ENCODE results near the gene STMN1.

Gene STMN1

GRCh38 chr1:25927521-25928265, 21.5 kb upstream of the STMN1 start:
- DNase-seq (ENCODE audit: low read depth), result no peak
- no peak overlapping the region for H3K4me3 ChIP-seq (ENCODE audit: low read depth, low read length)
- TF ChIP-seq, protein P1, sequence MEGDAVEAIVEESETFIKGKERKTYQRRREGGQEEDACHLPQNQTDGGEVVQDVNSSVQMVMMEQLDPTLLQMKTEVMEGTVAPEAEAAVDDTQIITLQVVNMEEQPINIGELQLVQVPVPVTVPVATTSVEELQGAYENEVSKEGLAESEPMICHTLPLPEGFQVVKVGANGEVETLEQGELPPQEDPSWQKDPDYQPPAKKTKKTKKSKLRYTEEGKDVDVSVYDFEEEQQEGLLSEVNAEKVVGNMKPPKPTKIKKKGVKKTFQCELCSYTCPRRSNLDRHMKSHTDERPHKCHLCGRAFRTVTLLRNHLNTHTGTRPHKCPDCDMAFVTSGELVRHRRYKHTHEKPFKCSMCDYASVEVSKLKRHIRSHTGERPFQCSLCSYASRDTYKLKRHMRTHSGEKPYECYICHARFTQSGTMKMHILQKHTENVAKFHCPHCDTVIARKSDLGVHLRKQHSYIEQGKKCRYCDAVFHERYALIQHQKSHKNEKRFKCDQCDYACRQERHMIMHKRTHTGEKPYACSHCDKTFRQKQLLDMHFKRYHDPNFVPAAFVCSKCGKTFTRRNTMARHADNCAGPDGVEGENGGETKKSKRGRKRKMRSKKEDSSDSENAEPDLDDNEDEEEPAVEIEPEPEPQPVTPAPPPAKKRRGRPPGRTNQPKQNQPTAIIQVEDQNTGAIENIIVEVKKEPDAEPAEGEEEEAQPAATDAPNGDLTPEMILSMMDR (conservative IDR thresholded peaks at IDR 0.05; ENCODE audit: low read depth, low read length), result no peak

- TF ChIP-seq, protein P1 (conservative IDR thresholded peaks at IDR 0.05; ENCODE audit: low read depth, low read length), result no peak
- DNase-seq (ENCODE audit: low read depth), result no peak
- H3K4me3 ChIP-seq (ENCODE audit: low read depth, low read length), result no peak overlapping the region
These were observed 20.7 kb upstream of the STMN1 start for GRCh38 chr1:25926731-25927496.

- no peak for DNase-seq (ENCODE audit: low read depth)
- TF ChIP-seq, protein P1 (conservative IDR thresholded peaks at IDR 0.05; ENCODE audit: low read depth, low read length), result no peak
- H3K4me3 ChIP-seq (ENCODE audit: low read depth, low read length), result no peak overlapping the region
These were observed 18.2 kb upstream of the STMN1 start for GRCh38 chr1:25924454-25924853.

GRCh38 chr1:25922971-25923552, 16.8 kb upstream of the STMN1 start:
- DNase-seq (ENCODE audit: low read depth), result no peak
- H3K4me3 ChIP-seq (ENCODE audit: low read depth, low read length), result peak overlapping the region; percentile 62
- TF ChIP-seq, protein P1 (conservative IDR thresholded peaks at IDR 0.05; ENCODE audit: low read depth, low read length), result no peak

DNA sequence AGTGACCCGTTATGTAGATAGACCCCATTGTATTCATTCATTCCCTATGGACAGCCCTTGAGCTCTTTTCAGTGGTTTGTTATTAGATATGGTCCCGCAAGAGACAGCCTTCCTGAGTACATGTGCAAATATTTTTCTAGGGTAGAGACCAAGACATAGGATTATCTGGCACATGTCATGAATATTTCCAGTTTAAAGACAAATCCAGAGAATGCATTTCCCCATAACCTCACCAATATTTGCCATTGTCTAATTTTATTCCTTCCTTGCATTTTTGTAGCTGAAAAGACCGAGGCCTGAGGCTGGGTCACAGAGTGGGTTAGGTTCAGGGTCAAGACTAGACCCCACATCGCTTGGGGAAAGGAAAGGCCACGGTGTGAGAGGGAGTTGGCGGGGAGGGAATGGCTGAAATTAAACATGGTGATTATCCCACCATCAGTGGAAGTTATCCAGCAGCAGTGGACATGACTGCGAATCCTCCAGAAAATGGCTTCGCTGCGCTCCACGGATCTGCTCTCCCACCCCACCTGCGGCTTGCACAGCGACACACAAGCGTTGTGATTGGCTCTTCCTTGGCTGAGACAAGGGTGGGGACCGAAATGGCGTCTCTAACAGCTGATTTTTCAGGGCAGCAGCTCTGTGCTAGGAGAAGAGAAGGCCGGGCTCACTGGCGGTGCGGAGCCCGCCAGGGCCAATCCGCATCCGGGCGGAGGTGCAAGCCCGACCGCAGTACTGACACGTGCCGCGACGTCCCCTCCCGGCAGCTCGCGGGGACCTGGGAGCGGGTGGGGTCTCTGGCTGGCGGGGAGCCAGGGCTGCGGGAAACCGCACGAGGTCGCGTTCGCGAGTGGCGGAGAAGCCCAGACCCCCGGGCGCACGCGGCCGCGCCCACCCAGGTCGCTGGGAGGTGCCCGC, 16.1 kb upstream of the STMN1 start:
- TF ChIP-seq, protein P1 (conservative IDR thresholded peaks at IDR 0.05; ENCODE audit: low read depth, low read length), result no peak
- H3K4me3 ChIP-seq (ENCODE audit: low read depth, low read length), result peak overlapping the region; percentile 62
- DNase-seq (ENCODE audit: low read depth), result no peak

DNA sequence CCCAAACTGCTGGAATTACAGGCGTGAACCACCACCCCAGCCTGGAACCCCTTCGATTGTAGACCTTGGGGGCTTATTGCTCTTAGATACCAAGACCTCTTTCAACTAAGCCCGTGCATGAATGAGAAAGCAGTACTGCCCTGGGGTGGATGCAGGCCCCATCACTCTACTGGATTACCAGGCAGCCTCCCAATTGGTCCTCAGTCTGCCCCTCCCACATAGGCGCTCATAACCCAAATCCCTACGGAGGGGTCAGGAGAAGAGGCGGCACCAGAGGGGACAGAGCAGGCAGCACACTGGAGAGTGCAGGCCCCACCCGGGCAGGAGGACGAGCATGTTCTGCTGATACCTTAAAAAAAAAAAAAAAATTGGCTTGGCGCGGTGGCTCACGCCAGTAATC, 12.4 kb upstream of the STMN1 start:
- H3K4me3 ChIP-seq (ENCODE audit: low read depth, low read length), result no peak overlapping the region
- no peak for DNase-seq (ENCODE audit: low read depth)
- TF ChIP-seq, protein P1 (conservative IDR thresholded peaks at IDR 0.05; ENCODE audit: low read depth, low read length), result no peak

Data from choroid plexus epithelial cell (primary cell).